Endothelial cell of umbilical vein (primary cell): ENCODE results near the gene CIC. TPM values are rescaled to one million over a fixed set of nuclear protein-coding genes. Genes with fewer than 3 reads are reported as not detected.

ENCODE experiments used
- BruUV-seq: library from RNA; stranded (reverse); fragments of 400-500 nt; replicated peaks from 2 replicates; lab custom pipeline; 2021; lab: Mats Ljungman, UMichigan
- CTCF ChIA-PET: fragments of 300-600, 350-600 bp; sonication (Branson Sonifier 250); formaldehyde crosslinking; loops from one replicate; lab custom pipeline; 2021; ENCODE audit warnings: antibody characterized with exemption, inconsistent platforms; lab: Charles Lee
- POLR2A ChIA-PET: fragments of 300-600, 350-600 bp; sonication (Branson Sonifier 250); formaldehyde crosslinking; loops from one replicate; lab custom pipeline; 2021; ENCODE audit warnings: antibody characterized with exemption, inconsistent platforms; lab: Charles Lee
- DNase-seq: peaks from one replicate; pipeline ENCODE4 v3.0.0-alpha.2; 2011; ENCODE audit warnings: low read depth, low spot score
- FAIRE-seq: peaks from 2 replicates; lab custom pipeline; 2011; peaks lifted over from hg19 to GRCh38; lab: Jason Lieb, UNC
- H2AFZ ChIP-seq: 2 replicates; pipeline ENCODE4 v1.6.0; 2012; ENCODE audit warnings: low read depth, low read length, control low read depth, inconsistent platforms
- H3K27ac ChIP-seq: 2 replicates; pipeline ENCODE4 v1.5.1; 2011; ENCODE audit warnings: low read depth, mild to moderate bottlenecking, control low read depth, low read length, moderate library complexity; ENCODE audit not compliant: insufficient read depth
- H3K27me3 ChIP-seq, 2 experiments: 2 replicates each; pipeline versions ENCODE4 v1.6.0 to v1.6.1; 2011; ENCODE audit warnings: low read length in 2 of 2, mixed read lengths in 1 of 2; ENCODE audit not compliant: control insufficient read depth in 2 of 2, insufficient read depth in 2 of 2
- H3K36me3 ChIP-seq, 2 experiments: 2 replicates in 1 of 2; 3 replicates in 1 of 2; pipeline ENCODE4 v1.5.1; 2011; ENCODE audit warnings: low read length in 2 of 2, mild to moderate bottlenecking in 1 of 2, moderate library complexity in 1 of 2; ENCODE audit not compliant: control insufficient read depth in 2 of 2, insufficient read depth in 2 of 2; ENCODE audit errors: extremely low read depth in 1 of 2
- H3K4me1 ChIP-seq: 3 replicates; pipeline ENCODE4 v1.5.1; 2011; ENCODE audit warnings: mild to moderate bottlenecking, low read length; ENCODE audit not compliant: control insufficient read depth, insufficient read depth; ENCODE audit errors: extremely low read depth
- H3K4me2 ChIP-seq: 2 replicates; pipeline ENCODE4 v1.6.1; 2011; ENCODE audit warnings: low read length, control low read depth, mixed read lengths; ENCODE audit not compliant: insufficient read depth
- H3K4me3 ChIP-seq, 3 experiments: fragments of 200-600 bp in 1 of 3; sonication (generic), shearing (Covaris generic) in 1 of 3; replicated peaks in 1 of 3; 2 replicates each; pipeline ENCODE4 v1.5.1; 2011 to 2016; ENCODE audit warnings: control low read depth in 3 of 3, low read length in 3 of 3, mild to moderate bottlenecking in 2 of 3, inconsistent platforms in 1 of 3, low read depth in 1 of 3, moderate library complexity in 1 of 3; ENCODE audit not compliant: insufficient read depth in 1 of 3
- H3K79me2 ChIP-seq: 2 replicates; pipeline ENCODE4 v1.6.0; 2012; ENCODE audit warnings: low read length, inconsistent platforms; ENCODE audit not compliant: control insufficient read depth, insufficient read depth
- H3K9ac ChIP-seq: replicated peaks from 2 replicates; pipeline ENCODE3; 2011; ENCODE audit warnings: low read length, control low read depth; ENCODE audit not compliant: insufficient read depth; ENCODE audit errors: extremely low read depth
- H3K9me1 ChIP-seq: replicated peaks from 3 replicates; pipeline ENCODE4 v1.6.0; 2011; ENCODE audit warnings: mild to moderate bottlenecking, low read length; ENCODE audit not compliant: control insufficient read depth, insufficient read depth; ENCODE audit errors: extremely low read depth
- H3K9me3 ChIP-seq: replicated peaks from 2 replicates; pipeline ENCODE4 v1.5.1; 2012; ENCODE audit warnings: low read length, inconsistent platforms; ENCODE audit not compliant: control insufficient read depth, insufficient read depth
- H4K20me1 ChIP-seq: replicated peaks from 2 replicates; pipeline ENCODE3; 2011; ENCODE audit warnings: mild to moderate bottlenecking, low read length; ENCODE audit not compliant: control insufficient read depth, insufficient read depth; ENCODE audit errors: extremely low read depth
- CTCF ChIP-seq, 2 donors: IDR thresholded peaks; 1 replicate in 1 of 2; 2 replicates in 1 of 2; pipeline ENCODE4 v1.5.1; 2011; ENCODE audit warnings: low read length in 2 of 2, mild to moderate bottlenecking in 2 of 2, moderate library complexity in 2 of 2, control low read depth in 1 of 2, inconsistent platforms in 1 of 2, low read depth in 1 of 2; ENCODE audit not compliant: insufficient read depth in 1 of 2; ENCODE audit errors: extremely low read depth in 1 of 2
- EZH2 ChIP-seq: IDR thresholded peaks from 2 replicates; pipeline ENCODE4 v1.6.1; 2012; ENCODE audit warnings: borderline replicate concordance, low read depth, mild to moderate bottlenecking, moderate library complexity, low read length, inconsistent platforms; ENCODE audit not compliant: severe bottlenecking
- FOS ChIP-seq: IDR thresholded peaks from 2 replicates; pipeline ENCODE4 v1.6.1; 2011; ENCODE audit warnings: mild to moderate bottlenecking, low read length, moderate library complexity, borderline replicate concordance; ENCODE audit not compliant: insufficient read depth
- GATA2 ChIP-seq: IDR thresholded peaks from 2 replicates; pipeline ENCODE4 v1.7.0; 2011; ENCODE audit warnings: low read depth, mild to moderate bottlenecking, moderate library complexity, mixed read lengths, low read length; ENCODE audit not compliant: insufficient read length, insufficient read depth
- JUN ChIP-seq: IDR thresholded peaks from 2 replicates; pipeline ENCODE4 v1.6.1; 2011; ENCODE audit warnings: borderline replicate concordance, low read depth; ENCODE audit not compliant: insufficient read length, insufficient read depth
- MAX ChIP-seq: IDR thresholded peaks from 2 replicates; pipeline ENCODE4 v1.6.1; 2011; ENCODE audit not compliant: insufficient read depth, insufficient read length
- MYC ChIP-seq: IDR thresholded peaks from one replicate; pipeline ENCODE4 v1.6.1; 2011; ENCODE audit warnings: mild to moderate bottlenecking, low read depth, low read length
- POLR2A ChIP-seq: IDR thresholded peaks from 2 replicates; pipeline ENCODE4 v1.6.1; 2012; ENCODE audit warnings: low read depth, mild to moderate bottlenecking, control low read depth, low read length
- POLR2AphosphoS5 ChIP-seq: IDR thresholded peaks from 2 replicates; pipeline ENCODE4 v1.6.1; 2012; ENCODE audit warnings: low read depth, mild to moderate bottlenecking, control low read depth, low read length, moderate library complexity; ENCODE audit not compliant: insufficient read depth
- dilution Hi-C: fragments of 300-500 bp; cut with MboI; formaldehyde crosslinking; loops from one replicate; pipeline ENCODE4 v1.15.0; 2019; ENCODE audit warnings: low sequenced_read_pairs; ENCODE audit not compliant: extremely low pct_ligation_motif_present
- intact Hi-C: fragments of 100-400 bp; cut with micrococcal nuclease; formaldehyde crosslinking; loops from one replicate; pipeline ENCODE4 v1.10.0; 2022
- polyA plus RNA-seq, 4 experiments: library from polyadenylated mRNA; depleted of rRNA in 3 of 4; stranded (reverse) in 3 of 4; unstranded in 1 of 4; fragments of >200 nt; gene quantifications; 2 replicates each; pipeline versions ENCODE4 v1.2.1 to v1.2.3, GENCODE V29; 2011 to 2012; ENCODE audit warnings: missing spikeins in 1 of 4
- total RNA-seq: library from RNA; stranded (reverse); gene quantifications from 2 replicates; pipeline ENCODE4 v1.2.3, GENCODE V29; 2021

CIC gene
- total and polyA plus RNA-seq, 2 donors (not counting 3 experiments of a cell fraction or from before 2014, with no cell fraction given), result 18.4 to 86.0 TPM

- H3K9me3 ChIP-seq, result no peaks in the 10 kb centered on the region
- H3K36me3 ChIP-seq, result peaks cover 7 to 27% of the 10 kb centered on the region in 2 experiments
- H3K27me3 ChIP-seq, result no peaks in the 10 kb centered on the region
- no peaks in the 10 kb centered on the region for H4K20me1 ChIP-seq
- POLR2A ChIA-PET, result interaction anchor here (1.1 kb wide), 1 partner anchor 33 kb away, joined by 3 read pairs; no protein-coding TSS in a partner anchor
- H3K4me2 ChIP-seq, result no peak overlapping the region
- no peak overlapping the region for H3K4me3 ChIP-seq
- TSS peak; percentile 1 for BruUV-seq
- TF ChIP-seq CTCF (IDR thresholded peaks at IDR 0.05; ENCODE audit: extremely low read depth in 1 of 2, insufficient read depth in 1 of 2, low read depth in 1 of 2, low read length in 2 of 2) (no peak), FOS (no peak), JUN (no peak), POLR2AphosphoS5 (no peak), MYC (no peak), MAX (no peak), EZH2 (no peak), POLR2A (no peak), GATA2 (no peak)
- CTCF ChIA-PET, result interaction anchor here (11.8 kb wide), 1 partner anchor 30 kb away, joined by 365 read pairs; no protein-coding TSS in a partner anchor
- H3K4me1 ChIP-seq, result peaks cover 40% of the 10 kb centered on the region
- DNase-seq (no peak), FAIRE-seq (no peak)
- no peak overlapping the region for H3K27ac ChIP-seq
- no peak overlapping the region for H2AFZ ChIP-seq
- dilution Hi-C loops (no loop called here), intact Hi-C loops (no loop called here)
- H3K79me2 ChIP-seq, result peaks cover 46% of the 10 kb centered on the region
- H3K9me1 ChIP-seq, result no peaks in the 10 kb centered on the region
- no peak overlapping the region for H3K9ac ChIP-seq
Observed at GRCh38 chr19:42249149-42249750, 19.8 kb upstream of the CIC start.
